IPS DF 4.7 (cell line): ENCODE measurements around the gene OMA1.
"Not testable (repeated sequence)": the region's sequence is repeated elsewhere in the genome, so short reads cannot be mapped to it uniquely, and the experiment has no call there.

Experiments used
- DNase-seq: peaks from one replicate; pipeline ENCODE4 v3.0.0-alpha.2; 2013; ENCODE audit warnings: low spot score; ENCODE audit errors: extremely low read depth

OMA1 gene

GRCh38 chr1:58546520-58547308 lies at the start of gene OMA1:
Gene OMA1 (minus strand): TSS chr1:58546726. CDS start chr1:58539294, 7,432 bp downstream.
- peak; percentile 88 for DNase-seq

- DNase-seq = no peak
These were observed 48.0 kb upstream of the OMA1 start for GRCh38 chr1:58594546-58594945.

- no peak for DNase-seq
These were observed 46.1 kb upstream of the OMA1 start for GRCh38 chr1:58592522-58593134.

GRCh38 chr1:58591806-58592205 lies 45.3 kb upstream of the OMA1 start:
- no peak for DNase-seq

- no peak for DNase-seq
These were observed 43.5 kb upstream of the OMA1 start for GRCh38 chr1:58590019-58590418.

- DNase-seq = no peak
These were observed 41.9 kb upstream of the OMA1 start for GRCh38 chr1:58588396-58588795.

GRCh38 chr1:58587667-58588066 lies 41.1 kb upstream of the OMA1 start:
- no peak for DNase-seq

GRCh38 chr1:58586271-58586670 lies 39.7 kb upstream of the OMA1 start:
- DNase-seq = no peak

- DNase-seq = no peak
These were observed 39.1 kb upstream of the OMA1 start for GRCh38 chr1:58585581-58586151.

- DNase-seq = no peak
These were observed 38.6 kb upstream of the OMA1 start for GRCh38 chr1:58585166-58585565.

- no peak for DNase-seq
These were observed 37.8 kb upstream of the OMA1 start for GRCh38 chr1:58584082-58584895.

GRCh38 chr1:58583496-58583895 lies 37.0 kb upstream of the OMA1 start:
- no peak for DNase-seq

GRCh38 chr1:58582143-58582542 lies 35.6 kb upstream of the OMA1 start:
- DNase-seq = not testable (repeated sequence)

GRCh38 chr1:58581641-58582040 lies 35.1 kb upstream of the OMA1 start:
- no peak for DNase-seq

GRCh38 chr1:58580186-58580585 lies 33.7 kb upstream of the OMA1 start:
- no peak for DNase-seq

GRCh38 chr1:58577654-58578030 lies 31.1 kb upstream of the OMA1 start:
- DNase-seq = no peak

GRCh38 chr1:58576727-58577653 lies 30.5 kb upstream of the OMA1 start, which contains the start of gene TACSTD2:
Gene TACSTD2 (minus strand): TSS chr1:58577252. CDS start chr1:58577156, 96 bp downstream.
- no peak for DNase-seq

- no peak for DNase-seq
These were observed 29.8 kb upstream of the OMA1 start for GRCh38 chr1:58576325-58576726.

GRCh38 chr1:58575551-58576324 lies 29.2 kb upstream of the OMA1 start:
- DNase-seq = no peak

- DNase-seq = no peak
These were observed 28.3 kb upstream of the OMA1 start for GRCh38 chr1:58574816-58575215.
